ENCODE measurements around the gene HIVEP3. TPM values are rescaled to one million over a fixed set of nuclear protein-coding genes. Genes with fewer than 3 reads are reported as not detected.

Gene HIVEP3
- total RNA-seq, 1 experiment from 2014 or later, result 1.4 TPM

DNA sequence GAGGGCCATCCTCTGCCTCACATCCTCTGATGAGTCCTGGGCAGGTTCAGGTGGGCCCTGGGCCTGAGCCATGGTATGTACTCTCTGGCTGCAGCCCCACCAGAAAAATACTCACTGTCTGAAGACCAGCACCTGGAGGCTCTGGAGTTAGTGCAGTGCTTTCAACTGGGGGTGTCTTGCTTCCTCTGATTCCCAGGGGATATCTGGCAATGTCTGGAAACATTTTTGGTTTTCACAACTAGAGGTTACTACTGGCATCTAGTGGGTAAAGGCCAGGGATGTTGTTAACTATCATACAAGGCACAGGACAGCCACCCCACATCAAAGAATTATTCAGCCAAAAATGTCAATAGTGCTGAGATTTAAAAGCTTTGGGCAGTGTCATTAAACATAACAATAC lies 152.7 kb downstream of the HIVEP3 start:
- no peak overlapping the region for H3K4me2 ChIP-seq (ENCODE audit: insufficient read depth, insufficient read length, low read length)
- Mint-ChIP-seq H3K4me1 (peaks cover 0 to 5% of the 10 kb centered on the region in 2 experiments; a peak in 3 of 4 replicates), H3K9me3 (peaks cover 10 to 11% of the 10 kb centered on the region in 2 experiments; a peak in 4 of 5 replicates), H3K36me3 (ENCODE audit: insufficient read depth in 1 of 3, low read depth in 3 of 3) (peaks cover 0 to 3% (median 0%) of the 10 kb centered on the region in 3 experiments; a peak in 1 of 7 replicates), H3K4me3 (no peak overlapping the region), H3K27me3 (ENCODE audit: low read depth) (peaks cover 5% of the 10 kb centered on the region), H3K27ac (no peak overlapping the region)
- no peak overlapping the region for H3K56ac ChIP-seq (ENCODE audit: insufficient read length, low read depth, low read length)
- no peak overlapping the region for H2AFZ ChIP-seq (ENCODE audit: low read length)
- H3K4me1 ChIP-seq (ENCODE audit: insufficient read depth, low read length), result no peaks in the 10 kb centered on the region
- TF ChIP-seq, protein P1, sequence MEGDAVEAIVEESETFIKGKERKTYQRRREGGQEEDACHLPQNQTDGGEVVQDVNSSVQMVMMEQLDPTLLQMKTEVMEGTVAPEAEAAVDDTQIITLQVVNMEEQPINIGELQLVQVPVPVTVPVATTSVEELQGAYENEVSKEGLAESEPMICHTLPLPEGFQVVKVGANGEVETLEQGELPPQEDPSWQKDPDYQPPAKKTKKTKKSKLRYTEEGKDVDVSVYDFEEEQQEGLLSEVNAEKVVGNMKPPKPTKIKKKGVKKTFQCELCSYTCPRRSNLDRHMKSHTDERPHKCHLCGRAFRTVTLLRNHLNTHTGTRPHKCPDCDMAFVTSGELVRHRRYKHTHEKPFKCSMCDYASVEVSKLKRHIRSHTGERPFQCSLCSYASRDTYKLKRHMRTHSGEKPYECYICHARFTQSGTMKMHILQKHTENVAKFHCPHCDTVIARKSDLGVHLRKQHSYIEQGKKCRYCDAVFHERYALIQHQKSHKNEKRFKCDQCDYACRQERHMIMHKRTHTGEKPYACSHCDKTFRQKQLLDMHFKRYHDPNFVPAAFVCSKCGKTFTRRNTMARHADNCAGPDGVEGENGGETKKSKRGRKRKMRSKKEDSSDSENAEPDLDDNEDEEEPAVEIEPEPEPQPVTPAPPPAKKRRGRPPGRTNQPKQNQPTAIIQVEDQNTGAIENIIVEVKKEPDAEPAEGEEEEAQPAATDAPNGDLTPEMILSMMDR (conservative IDR thresholded peaks at IDR 0.05), result no peak
- H3K9me3 ChIP-seq (ENCODE audit: control insufficient read depth, low read depth, low read length), result peaks cover 8% of the 10 kb centered on the region
- H3K27ac ChIP-seq (ENCODE audit: insufficient read length, low read depth, low read length), result no peak overlapping the region
- no peaks in the 10 kb centered on the region for H3K79me1 ChIP-seq (ENCODE audit: insufficient read depth, low read depth, low read length, poor library complexity, severe bottlenecking)
- H3K23me2 ChIP-seq (ENCODE audit: insufficient read length, low read depth, low read length, poor library complexity, severe bottlenecking), result no peaks in the 10 kb centered on the region
- H3K23ac ChIP-seq (ENCODE audit: insufficient read length, low read depth, low read length), result no peak overlapping the region
- no peak overlapping the region for H2AK5ac ChIP-seq (ENCODE audit: insufficient read length, low read length)
- H4K8ac ChIP-seq (replicated peaks; ENCODE audit: insufficient read length, low read depth, low read length), result no peak overlapping the region
- H3K79me2 ChIP-seq (ENCODE audit: insufficient read depth, low read length), result no peaks in the 10 kb centered on the region
- no peak overlapping the region for H3K18ac ChIP-seq (ENCODE audit: insufficient read length, low read depth, low read length)
- DNase-seq, result no peak
- H3K9ac ChIP-seq (ENCODE audit: extremely low read depth, insufficient read length, low read length), result no peak overlapping the region
- no peak overlapping the region for H3K4ac ChIP-seq (ENCODE audit: low read depth, low read length)
- no peak overlapping the region for H2BK20ac ChIP-seq (ENCODE audit: low read depth, low read length, poor library complexity, severe bottlenecking)
- no peak overlapping the region for H2BK120ac ChIP-seq (ENCODE audit: low read depth, low read length, poor library complexity, severe bottlenecking)
- no peak overlapping the region for H4K5ac ChIP-seq (ENCODE audit: insufficient read length, low read depth, low read length)
- H3K27me3 ChIP-seq (ENCODE audit: insufficient read depth, low read length), result no peaks in the 10 kb centered on the region
- no peak overlapping the region for H3T11ph ChIP-seq (ENCODE audit: low read length)
- no peak overlapping the region for H2BK5ac ChIP-seq (ENCODE audit: insufficient read length, low read length)
- no peaks in the 10 kb centered on the region for H4K20me1 ChIP-seq (ENCODE audit: control insufficient read depth, insufficient read depth, insufficient read length)
- no peak overlapping the region for H4K91ac ChIP-seq (ENCODE audit: insufficient read length, low read depth, low read length)
- H3K14ac ChIP-seq (ENCODE audit: insufficient read depth, low read length), result no peak overlapping the region
- H2BK15ac ChIP-seq (ENCODE audit: low read depth, low read length), result no peak overlapping the region
- no peak overlapping the region for H2BK12ac ChIP-seq (ENCODE audit: insufficient read length, low read depth, low read length)

All from H9 (cell line).